Measurements from ENCODE around the gene DHTKD1. TPM values are rescaled to one million over a fixed set of nuclear protein-coding genes. Genes with fewer than 3 reads are reported as not detected.

Gene DHTKD1
- total and polyA plus RNA-seq, 11 donors: 11.4 to 44.3 (median 28.9) TPM

MicroRNA genes within 50 kb of the gene (microRNA counts, 767-probe panel; counts per million panel counts)
- microRNA hsa-miR-548ak: 1,530 to 1,887 counts per million in 2 donors

Small RNAs within 50 kb of the gene (microRNA-seq; reads per million reads assigned to microRNA genes)
- 0 reads per million in 4 donors for gene MIR548AK

Other genes with a start within 250 kb of the DHTKD1 start
- 1 to 10 TPM in 4 of 9 donors, under 1 TPM in 5; 0.58 to 3.3 (median 0.84) TPM for gene PROSER2, start 245.6 kb upstream of the DHTKD1 start, total RNA-seq
- under 1 TPM; 0.38 to 0.78 TPM for gene PROSER2, start 245.6 kb upstream of the DHTKD1 start, polyA plus RNA-seq
- 10 to 100 TPM; 12.3 to 20.9 (median 15.8) TPM for gene UPF2, start 26.1 kb upstream of the DHTKD1 start, total RNA-seq
- 10 to 100 TPM in 1 of 2 donors, 1 to 10 TPM in 1; 7.9 to 15.7 TPM for gene UPF2, start 26.1 kb upstream of the DHTKD1 start, polyA plus RNA-seq
- 10 to 100 TPM in 5 of 9 donors, 1 to 10 TPM in 4; 6.9 to 17.0 (median 10.6) TPM for gene SEC61A2, start 60.7 kb downstream of the DHTKD1 start, total RNA-seq
- gene SEC61A2, start 60.7 kb downstream of the DHTKD1 start, polyA plus RNA-seq: 1 to 10 TPM; 5.5 to 9.2 TPM
- gene NUDT5, start 126.9 kb downstream of the DHTKD1 start, total RNA-seq: 10 to 100 TPM in 4 of 9 donors, 1 to 10 TPM in 5; 5.0 to 23.3 (median 8.9) TPM
- gene NUDT5, start 126.9 kb downstream of the DHTKD1 start, polyA plus RNA-seq: 10 to 100 TPM in 1 of 2 donors, 1 to 10 TPM in 1; 9.2 to 20.2 TPM
- 10 to 100 TPM; 40.6 to 62.0 (median 52.7) TPM for gene CDC123, start 127.2 kb downstream of the DHTKD1 start, total RNA-seq
- gene CDC123, start 127.2 kb downstream of the DHTKD1 start, polyA plus RNA-seq: 10 to 100 TPM; 21.9 to 66.3 TPM

Measured in heart left ventricle (tissue), 11 donors.